HG03558 (cell line): Measurements from ENCODE around the gene CENPB.

Experiments
- ATAC-seq: cut with Tn5 transposase; IDR thresholded peaks from one replicate; pipeline ENCODE4 v1.9.1; 2021; ENCODE audit warnings: moderate number of reproducible peaks; ENCODE audit not compliant: unreplicated experiment; ENCODE audit errors: extremely low read depth

CENPB gene

DNA sequence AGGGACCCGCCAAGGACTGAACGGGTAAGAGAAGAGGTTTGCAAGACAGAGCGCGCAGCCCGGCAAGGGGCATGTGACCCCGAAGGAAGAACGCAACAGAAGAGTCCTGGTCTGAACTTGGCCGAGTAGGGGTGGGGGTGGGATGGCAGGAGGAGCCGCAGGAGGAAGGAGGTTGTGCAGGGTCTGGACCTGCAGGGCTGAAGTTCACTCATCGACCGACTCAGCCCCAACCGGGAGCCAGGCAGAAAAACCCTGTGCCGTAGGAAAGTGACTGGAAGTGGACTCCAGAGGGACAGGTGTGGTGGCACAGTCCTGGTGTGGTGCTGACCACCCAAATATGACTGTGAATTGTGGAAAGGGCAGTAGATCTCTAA lies 34.2 kb downstream of the CENPB start:
- ATAC-seq = no peak

DNA sequence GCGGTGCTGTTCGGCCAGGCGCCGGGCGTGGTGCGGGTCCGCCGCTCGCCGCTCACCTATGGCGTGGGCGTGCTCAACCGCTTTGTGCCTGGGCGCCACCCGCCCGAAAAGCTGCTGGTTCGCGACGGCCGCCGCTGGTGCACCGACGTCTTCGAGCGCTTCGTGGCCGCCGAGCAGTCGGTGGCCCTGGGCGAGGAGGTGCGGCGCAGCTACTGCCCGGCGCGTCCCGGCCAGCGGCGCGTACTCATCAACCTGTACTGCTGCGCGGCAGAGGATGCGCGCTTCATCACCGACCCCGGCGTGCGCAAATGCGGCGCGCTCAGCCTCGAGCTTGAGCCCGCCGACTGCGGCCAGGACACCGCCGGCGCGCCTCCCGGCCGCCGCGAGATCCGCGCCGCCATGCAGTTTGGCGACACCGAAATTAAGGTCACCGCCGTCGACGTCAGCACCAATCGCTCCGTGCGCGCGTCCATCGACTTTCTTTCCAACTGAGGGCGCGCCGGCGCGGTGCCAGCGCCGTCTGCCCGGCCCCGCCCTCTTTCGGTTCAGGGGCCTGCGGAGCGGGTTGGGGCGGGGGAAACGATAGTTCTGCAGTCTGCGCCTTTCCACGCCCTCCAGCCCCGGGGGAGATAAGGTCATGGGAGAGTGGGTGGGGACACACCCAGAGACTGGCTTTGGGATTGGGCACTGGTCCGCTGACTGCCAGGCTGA lies 34.7 kb downstream of the CENPB start:
- no peak for ATAC-seq

GRCh38 chr20:3751305-3751674 lies 35.2 kb downstream of the CENPB start:
- ATAC-seq = no peak

DNA sequence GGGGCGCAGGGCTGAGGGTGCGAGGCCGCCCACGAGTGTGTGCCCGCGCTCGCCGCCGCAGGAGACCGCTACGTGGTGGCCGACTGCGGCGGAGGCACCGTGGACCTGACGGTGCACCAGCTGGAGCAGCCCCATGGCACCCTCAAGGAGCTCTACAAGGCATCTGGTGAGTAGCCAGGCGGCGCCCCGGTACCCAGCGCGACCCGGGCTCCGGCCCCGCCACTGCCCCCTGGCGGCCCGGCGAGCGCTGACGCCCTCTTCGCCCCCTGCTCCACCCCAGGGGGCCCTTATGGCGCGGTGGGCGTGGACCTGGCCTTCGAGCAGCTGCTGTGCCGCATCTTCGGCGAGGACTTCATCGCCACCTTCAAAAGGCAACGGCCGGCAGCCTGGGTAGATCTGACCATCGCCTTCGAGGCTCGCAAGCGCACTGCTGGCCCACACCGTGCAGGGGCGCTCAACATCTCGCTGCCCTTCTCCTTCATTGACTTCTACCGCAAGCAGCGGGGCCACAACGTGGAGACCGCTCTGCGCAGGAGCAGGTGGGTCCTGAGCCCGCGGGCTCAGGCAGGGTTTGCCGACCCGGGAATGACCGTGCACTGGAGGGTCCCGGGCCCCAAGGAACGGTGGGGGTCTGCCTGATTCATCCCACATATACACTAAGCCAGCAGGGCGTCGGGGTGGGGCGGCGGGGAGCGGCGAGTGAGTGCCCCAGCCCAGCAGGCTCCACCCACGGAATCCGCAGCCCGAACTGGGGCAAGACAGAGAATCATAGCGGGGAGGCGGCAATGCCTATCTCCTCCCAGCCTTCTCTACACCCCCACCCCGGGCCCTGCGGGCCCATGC lies 36.6 kb downstream of the CENPB start:
- ATAC-seq = no peak

- ATAC-seq = no peak
These were observed 37.4 kb downstream of the CENPB start for GRCh38 chr20:3749087-3749688.

DNA sequence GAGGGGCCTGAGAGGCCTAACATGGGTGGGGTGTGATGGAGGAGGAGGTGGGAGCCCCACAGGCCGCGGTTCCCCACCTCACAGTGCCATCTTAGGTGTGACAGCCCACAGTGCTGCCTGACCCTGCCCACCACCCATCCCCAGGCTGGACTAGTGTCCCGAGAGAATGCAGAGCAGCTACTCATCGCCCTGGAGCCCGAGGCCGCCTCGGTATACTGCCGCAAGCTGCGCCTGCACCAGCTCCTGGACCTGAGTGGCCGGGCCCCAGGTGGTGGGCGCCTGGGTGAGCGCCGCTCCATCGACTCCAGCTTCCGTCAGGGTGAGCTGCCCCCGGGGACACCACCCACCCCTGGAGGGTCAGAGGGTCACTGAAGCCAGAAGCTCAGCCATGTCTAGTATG lies 38.5 kb downstream of the CENPB start:
- ATAC-seq = no peak

DNA sequence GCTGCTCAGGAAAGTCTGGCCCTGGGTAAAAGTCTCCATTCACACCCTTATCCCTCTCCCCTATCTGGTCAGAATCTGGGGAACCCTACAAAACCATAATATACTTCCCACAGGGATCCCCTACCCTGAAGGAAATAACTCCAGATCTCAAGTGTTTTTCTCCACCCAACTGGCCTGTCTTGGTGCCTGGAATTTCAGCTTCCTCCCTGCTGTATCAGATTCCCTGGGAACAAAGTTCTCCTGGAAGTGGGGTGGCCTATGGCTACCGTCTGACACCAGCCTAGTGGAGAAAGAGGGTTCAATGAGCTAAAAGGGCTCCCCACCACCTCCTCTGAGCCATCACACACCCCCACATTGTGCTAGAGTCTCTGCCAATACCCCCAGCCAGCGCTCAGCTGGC lies 39.1 kb downstream of the CENPB start:
- no peak for ATAC-seq

GRCh38 chr20:3745686-3746173 lies 40.8 kb downstream of the CENPB start:
- ATAC-seq = no peak

- ATAC-seq = no peak
These were observed 41.5 kb downstream of the CENPB start for GRCh38 chr20:3744806-3745685.

GRCh38 chr20:3744037-3744436 lies 42.5 kb downstream of the CENPB start:
- ATAC-seq = no peak

DNA sequence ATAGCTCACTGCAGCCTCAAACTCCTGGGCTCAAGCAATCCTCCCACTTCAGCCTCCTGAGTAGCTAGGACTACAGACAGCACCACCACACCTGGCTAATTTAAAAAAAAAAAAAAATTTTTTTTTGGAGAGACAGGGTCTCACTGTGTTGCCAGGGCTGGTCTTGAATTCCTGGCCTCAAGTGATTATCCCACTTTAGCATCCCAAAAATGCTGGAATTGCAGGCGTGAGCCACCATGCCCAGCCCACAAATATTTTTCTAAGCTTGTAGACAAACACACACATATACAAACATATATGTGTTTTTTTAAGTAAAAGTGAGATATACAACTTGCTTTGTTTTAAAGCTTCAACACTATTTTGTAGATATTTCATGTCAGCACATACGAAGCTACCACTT lies 43.3 kb downstream of the CENPB start:
- ATAC-seq = no peak

DNA sequence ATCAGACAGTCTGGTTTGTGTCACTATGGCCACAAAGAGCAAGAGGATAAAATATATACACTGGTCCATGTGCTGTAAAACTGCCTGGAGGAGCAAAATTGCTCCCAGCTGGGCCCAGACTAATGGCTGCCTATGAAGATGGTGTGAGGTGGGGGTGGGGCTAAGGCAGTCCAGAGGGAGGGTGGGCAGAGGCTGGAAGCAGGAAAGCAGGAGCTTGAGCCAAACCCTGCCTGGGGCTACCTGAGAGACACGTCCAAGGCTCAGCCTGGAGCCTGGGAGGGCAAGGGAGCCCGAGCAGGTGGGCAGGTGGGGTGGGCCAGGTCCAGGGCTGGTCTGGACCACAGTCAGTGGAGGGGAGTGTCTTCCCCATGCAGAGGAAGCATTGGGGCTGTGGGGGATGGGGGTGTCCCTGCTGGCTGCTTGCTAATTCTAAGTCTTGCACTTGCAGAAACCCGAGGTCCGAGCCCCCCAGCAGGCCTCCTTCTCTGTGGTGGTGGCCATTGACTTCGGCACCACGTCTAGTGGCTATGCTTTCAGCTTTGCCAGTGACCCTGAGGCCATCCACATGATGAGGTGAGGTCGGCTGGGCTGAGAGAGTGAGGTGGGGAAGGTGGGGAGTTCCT lies 44.6 kb downstream of the CENPB start:
- no peak for ATAC-seq

- ATAC-seq = no peak
These were observed 45.8 kb downstream of the CENPB start for GRCh38 chr20:3740615-3741301.

DNA sequence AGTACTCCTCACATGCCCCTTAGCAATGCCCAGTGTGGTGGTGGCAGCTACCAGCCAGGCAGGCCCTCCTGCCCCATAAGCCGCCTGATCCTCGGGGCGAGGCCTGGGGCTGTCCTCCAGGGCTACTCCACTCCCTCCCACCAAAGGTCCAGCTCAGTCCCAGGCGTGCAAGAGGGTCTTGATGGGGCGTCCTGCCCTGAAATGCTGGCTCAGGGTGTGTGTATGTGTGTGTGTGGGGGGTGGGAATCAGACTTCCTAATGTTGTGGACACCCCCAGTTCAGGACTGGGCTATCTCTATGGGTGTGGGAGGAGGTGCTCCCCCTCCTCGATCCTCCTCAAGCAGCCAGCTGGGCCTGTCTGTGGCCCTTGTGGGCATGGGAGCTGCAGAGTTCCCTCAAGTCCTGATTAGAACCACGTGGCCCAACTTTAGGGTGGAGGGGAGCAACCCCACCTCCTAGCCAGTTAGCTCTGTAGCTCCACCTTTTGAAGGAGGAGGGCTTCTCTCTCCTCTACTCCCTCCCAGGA lies 46.6 kb downstream of the CENPB start:
- ATAC-seq = no peak

DNA sequence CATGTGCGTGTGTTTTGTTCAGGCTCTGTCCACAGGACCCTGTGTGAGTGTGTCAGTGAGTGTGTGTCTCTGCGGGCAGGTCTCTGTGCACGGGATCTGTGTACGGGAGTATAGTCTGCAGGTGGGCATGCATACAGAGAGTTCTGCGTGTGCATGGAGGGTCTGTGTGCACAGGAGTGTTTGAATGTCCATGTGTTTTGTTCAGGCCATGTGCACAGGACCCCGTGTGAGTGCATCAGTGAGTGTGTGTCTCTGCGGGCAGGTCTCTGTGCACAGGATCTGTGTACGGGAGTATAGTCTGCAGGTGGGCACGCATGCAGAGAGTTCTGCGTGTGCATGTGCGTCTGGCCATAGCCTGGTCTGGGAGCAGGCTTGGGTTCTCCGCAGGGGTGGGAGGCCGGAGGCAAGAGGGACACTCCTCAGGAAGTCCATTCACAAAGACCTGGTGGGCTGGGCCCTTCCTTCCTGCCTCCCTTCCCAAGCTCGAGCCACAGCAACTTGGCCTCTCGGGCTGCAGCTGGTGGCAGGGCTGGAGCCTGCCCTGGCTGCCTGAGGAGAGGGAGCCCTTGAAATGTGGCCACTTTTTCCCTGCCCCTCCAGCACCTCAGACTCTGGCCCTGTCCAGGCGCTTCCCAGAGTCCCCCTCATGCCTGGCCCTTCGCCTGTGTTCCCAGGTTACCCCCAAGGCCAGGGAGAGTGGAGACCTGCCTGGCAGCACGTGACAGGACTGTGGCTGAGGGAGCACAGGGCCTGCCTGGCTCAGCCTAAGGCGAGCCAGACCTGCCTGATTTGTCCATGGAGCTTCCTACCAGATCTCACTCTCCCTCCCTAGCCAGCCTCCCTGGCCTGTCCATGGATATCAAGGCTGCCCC lies 47.2 kb downstream of the CENPB start:
- ATAC-seq = no peak

GRCh38 chr20:3738111-3739053 lies 48.2 kb downstream of the CENPB start:
- no peak for ATAC-seq

GRCh38 chr20:3735768-3736167 lies 50.8 kb downstream of the CENPB start:
- no peak for ATAC-seq
